Measurements from ENCODE around the gene NFATC3.

The NFATC3 gene

DNA sequence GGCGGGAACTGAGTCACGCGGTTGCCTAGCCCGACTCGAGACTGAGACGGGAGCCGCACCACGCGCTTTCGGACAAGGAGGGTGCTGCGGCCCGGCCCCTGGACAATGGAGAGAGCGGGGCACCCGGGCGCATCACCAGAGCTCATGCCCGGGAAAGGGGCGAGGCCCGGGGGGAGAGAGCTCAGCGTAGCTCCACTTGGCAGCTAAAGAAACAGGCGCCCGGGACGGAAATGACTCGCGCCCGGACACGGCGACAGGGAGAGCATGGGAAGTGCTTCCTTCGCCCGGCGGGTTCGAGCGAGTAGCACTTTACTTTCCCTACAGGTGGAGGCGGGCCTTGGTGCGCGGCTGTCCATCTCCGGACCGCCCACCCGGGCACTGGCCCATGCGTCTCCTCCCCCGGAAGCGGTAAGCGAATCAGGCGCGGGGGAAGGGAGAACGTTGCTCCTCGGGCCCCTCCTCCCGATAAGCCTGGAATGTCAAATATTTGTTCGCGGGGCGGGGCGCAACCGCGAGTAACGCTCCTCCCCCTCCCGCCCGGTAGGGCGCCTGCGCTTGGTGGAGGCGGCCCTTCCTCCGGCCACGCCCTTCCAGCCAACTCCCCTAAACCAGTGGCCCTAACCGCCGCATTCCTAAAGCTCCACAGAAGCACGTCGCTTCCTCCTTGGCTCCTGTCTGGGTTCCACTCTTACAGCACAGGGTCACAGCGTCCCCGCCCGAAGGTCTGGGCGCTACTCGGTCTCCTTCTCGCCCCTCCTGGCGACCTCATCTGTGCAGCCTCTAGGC lies 152.3 kb downstream of the NFATC3 start:
- peak; percentile 97 for DNase-seq (ENCODE audit: low spot score)
- in situ Hi-C loops (cut with MboI; ENCODE audit: low pct_unique_long_range_greater_than_20kb, low sequenced_read_pairs, unreplicated experiment) = no loop called here
- TF ChIP-seq, protein P1, sequence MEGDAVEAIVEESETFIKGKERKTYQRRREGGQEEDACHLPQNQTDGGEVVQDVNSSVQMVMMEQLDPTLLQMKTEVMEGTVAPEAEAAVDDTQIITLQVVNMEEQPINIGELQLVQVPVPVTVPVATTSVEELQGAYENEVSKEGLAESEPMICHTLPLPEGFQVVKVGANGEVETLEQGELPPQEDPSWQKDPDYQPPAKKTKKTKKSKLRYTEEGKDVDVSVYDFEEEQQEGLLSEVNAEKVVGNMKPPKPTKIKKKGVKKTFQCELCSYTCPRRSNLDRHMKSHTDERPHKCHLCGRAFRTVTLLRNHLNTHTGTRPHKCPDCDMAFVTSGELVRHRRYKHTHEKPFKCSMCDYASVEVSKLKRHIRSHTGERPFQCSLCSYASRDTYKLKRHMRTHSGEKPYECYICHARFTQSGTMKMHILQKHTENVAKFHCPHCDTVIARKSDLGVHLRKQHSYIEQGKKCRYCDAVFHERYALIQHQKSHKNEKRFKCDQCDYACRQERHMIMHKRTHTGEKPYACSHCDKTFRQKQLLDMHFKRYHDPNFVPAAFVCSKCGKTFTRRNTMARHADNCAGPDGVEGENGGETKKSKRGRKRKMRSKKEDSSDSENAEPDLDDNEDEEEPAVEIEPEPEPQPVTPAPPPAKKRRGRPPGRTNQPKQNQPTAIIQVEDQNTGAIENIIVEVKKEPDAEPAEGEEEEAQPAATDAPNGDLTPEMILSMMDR (IDR thresholded peaks at IDR 0.05; ENCODE audit: extremely low read depth, insufficient read depth, missing control alignments) = no peak

DNA sequence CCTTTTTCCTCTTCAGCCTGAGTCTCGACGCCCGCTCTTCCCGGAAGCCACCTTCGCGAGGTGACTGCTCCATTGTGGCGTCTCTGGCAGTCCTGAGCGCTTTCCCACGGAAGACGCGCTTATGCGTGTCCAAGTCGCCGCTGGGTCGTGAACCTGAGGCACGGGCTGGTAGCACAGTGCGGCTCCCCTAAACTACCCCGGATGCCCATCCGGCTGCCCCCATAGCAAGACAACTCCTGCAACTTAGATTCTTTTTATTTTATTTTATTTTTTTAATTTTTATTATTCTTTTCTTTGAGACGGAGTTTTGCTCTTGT lies 152.8 kb downstream of the NFATC3 start:
- in situ Hi-C loops (cut with MboI; ENCODE audit: low pct_unique_long_range_greater_than_20kb, low sequenced_read_pairs, unreplicated experiment) = no loop called here
- TF ChIP-seq, protein P1 (IDR thresholded peaks at IDR 0.05; ENCODE audit: extremely low read depth, insufficient read depth, missing control alignments) = no peak
- DNase-seq (ENCODE audit: low spot score) = no peak

DNA sequence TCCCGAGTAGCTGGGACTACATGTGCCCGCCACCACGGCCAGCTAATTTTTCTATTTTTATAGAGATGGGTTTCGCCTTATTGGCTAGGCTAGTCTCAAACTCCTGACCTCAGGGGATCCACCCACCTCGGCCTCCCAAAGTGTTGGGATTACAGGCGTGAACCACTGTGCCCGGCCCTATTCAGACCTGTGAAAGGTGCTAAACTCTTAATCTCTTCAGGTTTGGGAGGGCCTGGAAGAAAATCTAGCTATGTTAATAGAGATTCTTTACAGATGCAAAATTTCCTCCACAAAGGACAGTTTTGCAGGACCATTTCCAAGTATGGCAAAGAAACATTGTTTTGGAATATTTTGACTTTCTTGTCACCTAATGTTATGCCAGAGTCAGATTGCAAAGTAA lies 156.9 kb downstream of the NFATC3 start:
- TF ChIP-seq, protein P1 (IDR thresholded peaks at IDR 0.05; ENCODE audit: extremely low read depth, insufficient read depth, missing control alignments) = no peak
- in situ Hi-C loops (cut with MboI; ENCODE audit: low pct_unique_long_range_greater_than_20kb, low sequenced_read_pairs, unreplicated experiment) = no loop called here
- no peak for DNase-seq (ENCODE audit: low spot score)

DNA sequence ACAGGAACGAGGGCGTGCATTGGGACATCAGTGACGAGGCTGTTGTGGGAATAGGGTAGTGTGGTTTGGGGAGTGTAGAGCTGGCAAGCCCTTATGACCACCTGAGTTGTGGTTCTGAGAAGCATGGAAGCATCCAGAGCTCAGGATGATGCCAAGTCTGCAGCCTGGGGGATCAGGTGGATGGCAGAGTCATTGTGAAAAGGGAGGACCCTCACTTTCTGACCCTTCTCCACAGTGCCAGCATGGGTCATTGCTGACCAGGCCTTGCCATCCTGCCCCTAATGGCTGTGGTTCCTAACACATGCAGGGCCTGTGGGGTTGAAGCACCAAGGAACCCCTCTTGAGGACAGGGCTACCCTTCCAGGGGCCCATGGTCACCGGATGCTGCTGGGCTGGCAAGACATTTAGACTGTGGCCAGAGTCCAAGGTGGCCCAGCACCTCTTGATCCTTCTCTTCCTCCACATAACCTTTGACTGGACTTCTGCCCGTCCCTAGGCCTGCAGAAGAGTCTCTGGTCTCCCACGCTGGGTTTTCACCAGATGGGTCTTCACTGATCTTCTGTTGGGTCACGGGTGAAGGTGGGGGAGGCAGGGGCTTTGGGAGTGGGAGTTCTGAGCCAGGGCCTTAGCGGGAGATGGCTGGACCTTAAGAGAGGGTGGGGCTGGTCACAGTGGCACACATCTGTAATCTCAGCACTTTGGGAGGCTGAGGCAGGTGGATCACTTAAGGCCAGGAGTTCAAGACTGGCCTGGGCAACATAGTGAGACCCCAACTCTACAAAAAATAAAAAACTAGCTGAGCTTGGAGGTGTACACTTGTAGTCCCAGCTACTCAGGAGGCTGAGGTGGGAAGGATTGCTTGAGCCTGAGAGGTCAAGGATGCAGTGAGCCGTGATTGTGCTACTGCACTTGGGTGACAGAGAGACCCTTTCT lies 158.0 kb downstream of the NFATC3 start:
- in situ Hi-C loops (cut with MboI; ENCODE audit: low pct_unique_long_range_greater_than_20kb, low sequenced_read_pairs, unreplicated experiment) = no loop called here
- TF ChIP-seq, protein P1 (IDR thresholded peaks at IDR 0.05; ENCODE audit: extremely low read depth, insufficient read depth, missing control alignments) = no peak
- DNase-seq (ENCODE audit: low spot score) = no peak

DNA sequence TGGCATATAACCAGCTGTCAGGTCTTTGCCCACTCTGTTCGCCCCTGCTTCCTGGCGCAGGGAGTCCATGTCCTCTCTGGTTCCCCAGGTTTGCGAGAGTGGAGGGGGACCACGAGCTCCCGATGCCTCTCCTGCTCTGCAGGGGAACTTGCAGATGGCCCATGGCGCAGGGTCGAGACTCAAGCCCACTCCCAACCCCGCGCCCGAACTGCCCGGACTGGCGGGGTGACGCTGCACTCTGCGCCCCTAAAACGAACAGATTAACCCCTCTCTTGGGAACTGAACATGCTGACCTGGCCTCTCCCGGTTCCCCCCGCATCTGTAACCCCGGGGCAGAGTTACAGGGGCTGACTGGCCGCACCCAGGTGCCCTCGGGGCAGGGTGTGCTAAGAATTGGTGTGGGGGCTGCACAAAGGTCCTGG lies 159.3 kb downstream of the NFATC3 start:
- in situ Hi-C loops (cut with MboI; ENCODE audit: low pct_unique_long_range_greater_than_20kb, low sequenced_read_pairs, unreplicated experiment) = no loop called here
- DNase-seq (ENCODE audit: low spot score) = no peak
- TF ChIP-seq, protein P1 (IDR thresholded peaks at IDR 0.05; ENCODE audit: extremely low read depth, insufficient read depth, missing control alignments) = no peak

DNA sequence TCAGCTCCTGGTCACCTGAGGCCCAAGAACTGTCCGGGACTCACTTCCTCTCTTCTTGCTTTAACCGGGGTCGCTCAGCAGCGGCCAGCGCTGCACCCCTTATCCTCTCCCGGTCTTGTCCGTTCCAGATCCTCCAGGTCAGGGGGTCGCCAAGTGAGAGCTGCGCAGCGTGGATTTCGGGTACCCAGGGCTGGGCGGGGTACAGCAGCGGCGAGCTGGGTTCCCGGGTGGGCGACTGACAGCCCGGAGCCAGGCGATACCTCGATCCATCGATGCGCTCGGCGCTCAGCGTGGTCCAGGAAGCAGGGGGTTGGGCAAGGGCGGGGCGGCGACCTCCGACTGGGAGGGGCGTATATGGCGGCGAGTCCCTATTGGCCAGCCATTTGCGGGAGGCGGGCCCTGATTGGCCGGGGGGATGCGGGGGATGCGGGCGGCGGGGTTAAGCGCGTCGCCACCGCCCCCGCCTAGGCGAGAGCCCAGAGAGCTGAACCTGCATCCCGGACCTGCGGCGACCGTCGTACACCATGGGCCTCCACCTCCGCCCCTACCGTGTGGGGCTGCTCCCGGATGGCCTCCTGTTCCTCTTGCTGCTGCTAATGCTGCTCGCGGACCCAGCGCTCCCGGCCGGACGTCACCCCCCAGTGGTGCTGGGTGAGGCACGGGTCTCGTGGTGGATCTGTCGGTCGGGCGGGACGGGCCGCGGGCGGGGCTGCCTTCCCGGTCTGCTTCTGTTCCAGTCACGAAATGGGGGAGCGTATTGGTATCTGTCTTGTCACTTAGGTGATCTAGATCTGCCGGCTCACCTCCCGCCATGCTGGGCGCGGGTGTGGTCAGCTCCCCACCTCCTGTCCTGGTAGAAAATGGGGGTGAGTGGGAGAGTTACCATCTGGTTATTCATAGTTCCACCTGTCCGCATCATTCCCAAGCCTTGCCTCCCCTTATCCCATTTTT lies 160.0 kb downstream of the NFATC3 start, which contains the start of gene PLA2G15:
Gene PLA2G15 (plus strand): TSS at position 471 of the 951 bp plus-strand sequence. CDS start 54 bp downstream, at position 525.
- DNase-seq (ENCODE audit: low spot score) = peak; percentile 97
- in situ Hi-C loops (cut with MboI; ENCODE audit: low pct_unique_long_range_greater_than_20kb, low sequenced_read_pairs, unreplicated experiment) = no loop called here
- TF ChIP-seq, protein P1 (IDR thresholded peaks at IDR 0.05; ENCODE audit: extremely low read depth, insufficient read depth, missing control alignments) = no peak
